ENCODE data around the gene SLC8A1. TPM values are rescaled to one million over a fixed set of nuclear protein-coding genes. Genes with fewer than 3 reads are reported as not detected.

SLC8A1 gene
- polyA plus RNA-seq, 3 donors, result 16.9 to 18.2 (median 18.0) TPM

- no peak overlapping the region for H3K9ac ChIP-seq (ENCODE audit: insufficient read depth, low read length, poor library complexity, severe bottlenecking)
- no peak for TF ChIP-seq CTCF (IDR thresholded peaks at IDR 0.05)
- H3K27ac Mint-ChIP-seq, result peak overlapping the region in 1 of 7 donors; percentile 25
- H3K9me3 Mint-ChIP-seq, result peaks cover 0 to 3% (median 0%) of the 10 kb centered on the region in 7 donors
- no peak overlapping the region for H3K4me2 ChIP-seq (replicated peaks; ENCODE audit: extremely low read depth, low read length, poor library complexity, severe bottlenecking)
- H3K27me3 Mint-ChIP-seq (ENCODE audit: low read depth in 3 of 3), result no peaks in the 10 kb centered on the region
- no peak overlapping the region for H3K4me3 ChIP-seq (replicated peaks in 1 of 3; ENCODE audit: low read depth in 2 of 3, low read length in 3 of 3)
- WGBS (ENCODE audit: insufficient coverage), result 80% methylated on average over 2 of the region's 3 CpGs
- no peak for DNase-seq
- peaks cover 8 to 16% of the 10 kb centered on the region in 2 donors for H3K36me3 Mint-ChIP-seq
- peaks cover 79% of the 10 kb centered on the region for H4K20me1 ChIP-seq (ENCODE audit: insufficient read depth, low read length)
- H3K79me2 ChIP-seq (ENCODE audit: insufficient read depth, low read length), result no peaks in the 10 kb centered on the region
- H3K4me3 Mint-ChIP-seq, result no peak overlapping the region
- intact Hi-C loops (cut with micrococcal nuclease), result no loop called here
- H3K27ac ChIP-seq (ENCODE audit: low read depth in 1 of 2, low read length in 2 of 2), result no peak overlapping the region
- peaks cover 0 to 8% of the 10 kb centered on the region in 2 donors for H3K36me3 ChIP-seq (replicated peaks in 1 of 2; ENCODE audit: control insufficient read depth in 1 of 2, insufficient read depth in 2 of 2, low read length in 2 of 2)
- no peak overlapping the region for H2AFZ ChIP-seq (ENCODE audit: insufficient read depth, low read depth, low read length, poor library complexity, severe bottlenecking)
- no peaks in the 10 kb centered on the region for H3K9me3 ChIP-seq (replicated peaks in 1 of 2; ENCODE audit: control insufficient read depth in 1 of 2, insufficient read depth in 1 of 2, low read length in 2 of 2)
- peaks cover 26% of the 10 kb centered on the region for H3K4me1 Mint-ChIP-seq
- H3K4me1 ChIP-seq (ENCODE audit: control insufficient read depth in 1 of 2, insufficient read depth in 2 of 2, low read length in 2 of 2), result peaks cover 6 to 16% of the 10 kb centered on the region in 2 donors
- H3K27me3 ChIP-seq (ENCODE audit: control insufficient read depth in 2 of 2, insufficient read depth in 2 of 2, low read length in 2 of 2), result no peaks in the 10 kb centered on the region
Measured at GRCh38 chr2:40181855-40182254, 270.0 kb downstream of the SLC8A1 start.

- WGBS (ENCODE audit: insufficient coverage), result 100% methylated on average over 2 of the region's 2 CpGs
- no peak overlapping the region for H3K27ac Mint-ChIP-seq
- H3K4me2 ChIP-seq (replicated peaks; ENCODE audit: extremely low read depth, low read length, poor library complexity, severe bottlenecking), result no peak overlapping the region
- H3K4me3 Mint-ChIP-seq, result no peak overlapping the region
- H4K20me1 ChIP-seq (ENCODE audit: insufficient read depth, low read length), result peaks cover 78% of the 10 kb centered on the region
- no peaks in the 10 kb centered on the region for H3K79me2 ChIP-seq (ENCODE audit: insufficient read depth, low read length)
- H3K27ac ChIP-seq (ENCODE audit: low read depth in 1 of 2, low read length in 2 of 2), result no peak overlapping the region
- peaks cover 0 to 16% of the 10 kb centered on the region in 2 donors for H3K36me3 ChIP-seq (replicated peaks in 1 of 2; ENCODE audit: control insufficient read depth in 1 of 2, insufficient read depth in 2 of 2, low read length in 2 of 2)
- H3K27me3 ChIP-seq (ENCODE audit: control insufficient read depth in 2 of 2, insufficient read depth in 2 of 2, low read length in 2 of 2), result no peaks in the 10 kb centered on the region
- DNase-seq, result no peak
- H3K9ac ChIP-seq (ENCODE audit: insufficient read depth, low read length, poor library complexity, severe bottlenecking), result no peak overlapping the region
- H3K27me3 Mint-ChIP-seq (ENCODE audit: low read depth in 3 of 3), result no peaks in the 10 kb centered on the region
- H3K4me1 ChIP-seq (ENCODE audit: control insufficient read depth in 1 of 2, insufficient read depth in 2 of 2, low read length in 2 of 2), result peaks cover 6 to 16% of the 10 kb centered on the region in 2 donors
- intact Hi-C loops (cut with micrococcal nuclease), result no loop called here
- H2AFZ ChIP-seq (ENCODE audit: insufficient read depth, low read depth, low read length, poor library complexity, severe bottlenecking), result no peak overlapping the region
- no peaks in the 10 kb centered on the region for H3K9me3 ChIP-seq (replicated peaks in 1 of 2; ENCODE audit: control insufficient read depth in 1 of 2, insufficient read depth in 1 of 2, low read length in 2 of 2)
- peaks cover 11 to 13% of the 10 kb centered on the region in 2 donors for H3K36me3 Mint-ChIP-seq
- H3K9me3 Mint-ChIP-seq, result peaks cover 0 to 3% (median 0%) of the 10 kb centered on the region in 7 donors
- no peak overlapping the region for H3K4me3 ChIP-seq (replicated peaks in 1 of 3; ENCODE audit: low read depth in 2 of 3, low read length in 3 of 3)
- TF ChIP-seq CTCF (IDR thresholded peaks at IDR 0.05), result no peak
- peaks cover 26% of the 10 kb centered on the region for H3K4me1 Mint-ChIP-seq
Measured at GRCh38 chr2:40179801-40180200, 272.1 kb downstream of the SLC8A1 start.

Data from CD14-positive monocyte (primary cell).